Activated naive CD4-positive, alpha-beta T cell treated with anti-CD3 and anti-CD28 coated beads, Interleukin-2, amount 50 U/mL, for 72 hours (primary cell): ENCODE measurements around the gene JPH3. TPM values are rescaled to one million over a fixed set of nuclear protein-coding genes. Genes with fewer than 3 reads are reported as not detected.

ENCODE experiments used
- ATAC-seq, 2 donors: fragments of 150-1000 bp; cut with Tn5 transposase; 2 replicates each; pipeline ENCODE4 v1.10.0; 2021; ENCODE audit warnings: mild to moderate bottlenecking in 2 of 2, moderate library complexity in 2 of 2
- DNase-seq, 2 donors: peaks; one replicate each; pipeline ENCODE4 v3.0.0; 2021 to 2022; ENCODE audit warnings: low spot score in 2 of 2
- H3K27ac Mint-ChIP-seq, 2 donors: one replicate each; pipeline ENCODE4 v1.8.0; 2022; ENCODE audit warnings: mild to moderate bottlenecking in 2 of 2, mixed read lengths in 2 of 2
- H3K36me3 Mint-ChIP-seq, 2 donors: one replicate each; pipeline ENCODE4 v1.8.0; 2022; ENCODE audit warnings: mixed read lengths in 2 of 2
- H3K9me3 Mint-ChIP-seq, 2 donors: one replicate each; pipeline ENCODE4 v1.8.0; 2022; ENCODE audit warnings: mixed read lengths in 2 of 2
- total RNA-seq, 2 donors: library from RNA; stranded (reverse); gene quantifications; one replicate each; pipeline ENCODE4 v1.2.3, GENCODE V29; 2022

Gene JPH3
- total RNA-seq, 2 donors from 2014 or later: 0.37 TPM; not detected in 1

- ATAC-seq: no peak
- H3K9me3 Mint-ChIP-seq: no peaks in the 10 kb centered on the region
- no peak for DNase-seq
- no peak overlapping the region for H3K27ac Mint-ChIP-seq
- no peaks in the 10 kb centered on the region for H3K36me3 Mint-ChIP-seq
Observed at GRCh38 chr16:87584975-87585374, 17.3 kb upstream of the JPH3 start.

GRCh38 chr16:87585442-87586200 lies 16.7 kb upstream of the JPH3 start:
- DNase-seq (no peak), ATAC-seq (no peak)
- Mint-ChIP-seq H3K9me3 (no peaks in the 10 kb centered on the region), H3K27ac (no peak overlapping the region), H3K36me3 (no peaks in the 10 kb centered on the region)

- Mint-ChIP-seq H3K9me3 (no peaks in the 10 kb centered on the region), H3K27ac (no peak overlapping the region), H3K36me3 (no peaks in the 10 kb centered on the region)
- ATAC-seq (no peak), DNase-seq (no peak)
Observed at GRCh38 chr16:87586201-87586782, 16.0 kb upstream of the JPH3 start.

GRCh38 chr16:87587636-87588035 lies 14.7 kb upstream of the JPH3 start:
- no peak overlapping the region for H3K27ac Mint-ChIP-seq

GRCh38 chr16:87592018-87592712 lies 10.1 kb upstream of the JPH3 start:
- no peaks in the 10 kb centered on the region for H3K36me3 Mint-ChIP-seq
- H3K27ac Mint-ChIP-seq: no peak overlapping the region
- no peak for DNase-seq
- no peaks in the 10 kb centered on the region for H3K9me3 Mint-ChIP-seq
- ATAC-seq: no peak

More at GRCh38 chr16:87587636-87588035, 14.7 kb upstream of the JPH3 start:
- no peaks in the 10 kb centered on the region for H3K9me3 Mint-ChIP-seq
- H3K36me3 Mint-ChIP-seq: no peaks in the 10 kb centered on the region
- DNase-seq (no peak), ATAC-seq (no peak)

GRCh38 chr16:87593710-87594258 lies 8.5 kb upstream of the JPH3 start:
- DNase-seq (no peak), ATAC-seq (no peak)
- H3K27ac Mint-ChIP-seq: no peak overlapping the region
- H3K9me3 Mint-ChIP-seq: no peaks in the 10 kb centered on the region
- no peaks in the 10 kb centered on the region for H3K36me3 Mint-ChIP-seq

GRCh38 chr16:87595712-87596111 lies 6.6 kb upstream of the JPH3 start:
- Mint-ChIP-seq H3K27ac (no peak overlapping the region), H3K9me3 (no peaks in the 10 kb centered on the region), H3K36me3 (no peaks in the 10 kb centered on the region)
- DNase-seq: no peak
- no peak for ATAC-seq

- H3K27ac Mint-ChIP-seq: no peak overlapping the region
- ATAC-seq (no peak), DNase-seq (no peak)
- H3K36me3 Mint-ChIP-seq: no peaks in the 10 kb centered on the region
- H3K9me3 Mint-ChIP-seq: no peaks in the 10 kb centered on the region
Observed at GRCh38 chr16:87597324-87597830, 4.9 kb upstream of the JPH3 start.

- Mint-ChIP-seq H3K9me3 (no peaks in the 10 kb centered on the region), H3K36me3 (no peaks in the 10 kb centered on the region), H3K27ac (no peak overlapping the region)
- ATAC-seq: no peak
- no peak for DNase-seq
Observed at GRCh38 chr16:87598431-87598830, 3.9 kb upstream of the JPH3 start.

GRCh38 chr16:87600246-87600645 lies 2.1 kb upstream of the JPH3 start:
- H3K27ac Mint-ChIP-seq: no peak overlapping the region
- DNase-seq (no peak), ATAC-seq (no peak)
- H3K9me3 Mint-ChIP-seq: no peaks in the 10 kb centered on the region
- peaks cover 0 to 4% of the 10 kb centered on the region in 2 donors for H3K36me3 Mint-ChIP-seq

GRCh38 chr16:87601401-87601981 lies 817 bp upstream of the JPH3 start:
- ATAC-seq: no peak
- Mint-ChIP-seq H3K9me3 (no peaks in the 10 kb centered on the region), H3K36me3 (peaks cover 0 to 4% of the 10 kb centered on the region in 2 donors)

GRCh38 chr16:87602821-87603683 lies 744 bp downstream of the JPH3 start:
- DNase-seq (peak in 1 of 2 donors; percentile 26), ATAC-seq (peak in 1 of 2 donors; percentile 40)
- H3K9me3 Mint-ChIP-seq: no peaks in the 10 kb centered on the region
- peaks cover 0 to 4% of the 10 kb centered on the region in 2 donors for H3K36me3 Mint-ChIP-seq
- H3K27ac Mint-ChIP-seq: no peak overlapping the region

More at GRCh38 chr16:87601401-87601981, 817 bp upstream of the JPH3 start:
- H3K27ac Mint-ChIP-seq: no peak overlapping the region
- DNase-seq: no peak

- peak in 1 of 2 donors; percentile 9 for DNase-seq
- ATAC-seq: peak in 1 of 2 donors; percentile 25
- no peak overlapping the region for H3K27ac Mint-ChIP-seq
- no peaks in the 10 kb centered on the region for H3K9me3 Mint-ChIP-seq
- peaks cover 0 to 4% of the 10 kb centered on the region in 2 donors for H3K36me3 Mint-ChIP-seq
Observed at GRCh38 chr16:87603684-87604633, 1.7 kb downstream of the JPH3 start.

GRCh38 chr16:87604634-87605111 lies 2.4 kb downstream of the JPH3 start:
- Mint-ChIP-seq H3K9me3 (no peaks in the 10 kb centered on the region), H3K27ac (no peak overlapping the region), H3K36me3 (peaks cover 0 to 4% of the 10 kb centered on the region in 2 donors)
- DNase-seq (no peak), ATAC-seq (no peak)

GRCh38 chr16:87607223-87607622 lies 4.9 kb downstream of the JPH3 start:
- no peaks in the 10 kb centered on the region for H3K9me3 Mint-ChIP-seq
- DNase-seq (no peak), ATAC-seq (no peak)
- H3K36me3 Mint-ChIP-seq: peaks cover 0 to 4% of the 10 kb centered on the region in 2 donors
- H3K27ac Mint-ChIP-seq: no peak overlapping the region
